Measurements from ENCODE around the gene CLIP1.

GRCh38 chr12:122395319-122395718 is 27.1 kb downstream of the CLIP1 start:
- TF ChIP-seq CTCF (conservative IDR thresholded peaks at IDR 0.05; ENCODE audit: low read depth, low read length) (no peak), EZH2 (IDR thresholded peaks at IDR 0.05; ENCODE audit: borderline replicate concordance, low read depth, low read length, poor library complexity, severe bottlenecking) (no peak)

Measured in A673 (cell line).